ENCODE measurements around the gene SUSD6. TPM values are rescaled to one million over a fixed set of nuclear protein-coding genes. Genes with fewer than 3 reads are reported as not detected.
A peak's percentile ranks its signal among the peaks of the same experiment; 100 is the strongest.
"Not testable (repeated sequence)": the region's sequence is repeated elsewhere in the genome, so short reads cannot be mapped to it uniquely, and the experiment has no call there.

SUSD6 gene
- total RNA-seq, 4 donors from 2014 or later, result 35.5 to 56.7 (median 51.0) TPM

- 37 to 40% methylated on average over 3 of the region's 3 CpGs for WGBS, 2 donors
Observed at GRCh38 chr14:69637503-69638031, 26.2 kb downstream of the SUSD6 start.

DNA sequence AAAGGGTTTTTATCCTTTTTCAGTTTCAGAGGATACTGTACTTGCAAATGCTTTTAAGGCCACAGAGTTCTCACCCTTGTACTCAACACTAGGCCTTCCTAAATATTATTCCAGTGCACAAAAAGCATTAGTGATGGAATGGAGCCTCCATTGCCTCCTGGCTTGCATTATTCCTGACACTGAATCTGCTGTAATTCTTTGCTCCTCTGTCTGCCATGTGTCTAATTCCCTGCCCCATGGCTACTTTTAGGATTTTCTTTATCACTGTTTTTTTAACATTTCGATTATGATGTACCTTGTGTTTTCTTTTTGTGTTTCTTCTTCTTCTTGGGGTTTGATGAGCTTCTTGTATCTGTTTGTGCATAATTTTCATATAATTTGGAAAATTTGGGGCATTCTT, 29.5 kb downstream of the SUSD6 start:
- 91 to 92% methylated on average over 1 of the region's 1 CpG for WGBS, 2 donors
- intact Hi-C loops (cut with DNase I; ENCODE audit: low total_unique reads), result no loop called here
- TF ChIP-seq, protein P1, sequence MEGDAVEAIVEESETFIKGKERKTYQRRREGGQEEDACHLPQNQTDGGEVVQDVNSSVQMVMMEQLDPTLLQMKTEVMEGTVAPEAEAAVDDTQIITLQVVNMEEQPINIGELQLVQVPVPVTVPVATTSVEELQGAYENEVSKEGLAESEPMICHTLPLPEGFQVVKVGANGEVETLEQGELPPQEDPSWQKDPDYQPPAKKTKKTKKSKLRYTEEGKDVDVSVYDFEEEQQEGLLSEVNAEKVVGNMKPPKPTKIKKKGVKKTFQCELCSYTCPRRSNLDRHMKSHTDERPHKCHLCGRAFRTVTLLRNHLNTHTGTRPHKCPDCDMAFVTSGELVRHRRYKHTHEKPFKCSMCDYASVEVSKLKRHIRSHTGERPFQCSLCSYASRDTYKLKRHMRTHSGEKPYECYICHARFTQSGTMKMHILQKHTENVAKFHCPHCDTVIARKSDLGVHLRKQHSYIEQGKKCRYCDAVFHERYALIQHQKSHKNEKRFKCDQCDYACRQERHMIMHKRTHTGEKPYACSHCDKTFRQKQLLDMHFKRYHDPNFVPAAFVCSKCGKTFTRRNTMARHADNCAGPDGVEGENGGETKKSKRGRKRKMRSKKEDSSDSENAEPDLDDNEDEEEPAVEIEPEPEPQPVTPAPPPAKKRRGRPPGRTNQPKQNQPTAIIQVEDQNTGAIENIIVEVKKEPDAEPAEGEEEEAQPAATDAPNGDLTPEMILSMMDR (IDR thresholded peaks at IDR 0.05), result no peak
- no peak for TF ChIP-seq POLR2A (IDR thresholded peaks at IDR 0.05)

More at GRCh38 chr14:69637503-69638031, 26.2 kb downstream of the SUSD6 start:
- TF ChIP-seq, protein P1 (IDR thresholded peaks at IDR 0.05), result no peak
- TF ChIP-seq POLR2A (IDR thresholded peaks at IDR 0.05), result no peak
- H3K4me3 ChIP-seq (ENCODE audit: low read depth, poor library complexity, severe bottlenecking), result no peak overlapping the region
- DNase-seq (ENCODE audit: low spot score in 2 of 2), result no peak
- intact Hi-C loops (cut with DNase I; ENCODE audit: low total_unique reads), result no loop called here

GRCh38 chr14:69642212-69642793, 30.9 kb downstream of the SUSD6 start:
- intact Hi-C loops (cut with DNase I; ENCODE audit: low total_unique reads); DNase-seq (ENCODE audit: low spot score in 2 of 2); H3K4me3 ChIP-seq (ENCODE audit: low read depth, poor library complexity, severe bottlenecking): not testable (repeated sequence)
- 83 to 84% methylated on average over 7 of the region's 7 CpGs for WGBS, 2 donors

More for the DNA sequence above, 29.5 kb downstream of the SUSD6 start:
- no peak for DNase-seq (ENCODE audit: low spot score in 2 of 2)
- H3K4me3 ChIP-seq (ENCODE audit: low read depth, poor library complexity, severe bottlenecking), result no peak overlapping the region

DNA sequence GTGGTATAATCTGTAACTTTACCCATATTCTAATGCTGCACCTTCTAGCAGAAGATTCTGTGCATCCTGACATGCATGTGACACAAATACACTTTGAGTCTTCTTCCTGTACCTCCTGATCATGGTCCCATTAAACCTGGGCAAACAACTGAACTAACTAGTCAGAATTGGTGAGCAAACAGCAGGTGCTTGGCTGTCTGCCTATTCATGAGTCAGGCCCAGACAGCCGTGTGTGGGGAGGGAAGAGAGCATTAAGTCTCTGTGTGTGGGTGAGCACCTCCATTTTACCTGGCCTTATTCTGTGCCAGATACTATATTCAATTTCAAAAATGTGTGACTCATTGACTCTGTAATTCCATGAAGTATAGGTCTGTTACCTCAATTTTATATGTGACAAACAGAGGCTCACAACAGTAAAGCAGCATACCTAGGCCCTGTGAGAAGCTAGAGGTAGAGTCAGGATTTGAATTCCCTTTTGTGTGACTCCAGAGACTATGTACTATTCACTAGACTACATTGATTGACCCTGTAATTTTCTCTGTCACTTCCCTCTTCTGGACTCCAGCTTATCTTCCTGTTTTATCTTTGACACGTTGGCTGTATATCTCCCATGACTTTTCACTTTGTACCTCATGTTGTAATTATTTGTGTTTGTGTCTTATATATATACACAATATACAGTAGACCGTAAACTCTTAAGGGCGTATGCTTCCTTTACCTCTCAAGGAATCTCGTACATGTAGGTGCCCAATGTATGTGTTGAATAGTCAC, 32.2 kb downstream of the SUSD6 start:
- TF ChIP-seq POLR2A (IDR thresholded peaks at IDR 0.05), result no peak
- TF ChIP-seq, protein P1 (IDR thresholded peaks at IDR 0.05), result no peak
- intact Hi-C loops (cut with DNase I; ENCODE audit: low total_unique reads), result no loop called here
- WGBS, 2 donors, result 55 to 61% methylated on average over 5 of the region's 5 CpGs
- DNase-seq (ENCODE audit: low spot score in 2 of 2), result peak; percentile 76 to 89
- no peak overlapping the region for H3K4me3 ChIP-seq (ENCODE audit: low read depth, poor library complexity, severe bottlenecking)

- intact Hi-C loops (cut with DNase I; ENCODE audit: low total_unique reads), result no loop called here
- 69 to 78% methylated on average over 1 of the region's 1 CpG for WGBS, 2 donors
- no peak for TF ChIP-seq POLR2A (IDR thresholded peaks at IDR 0.05)
- TF ChIP-seq, protein P1 (IDR thresholded peaks at IDR 0.05), result no peak
- no peak overlapping the region for H3K4me3 ChIP-seq (ENCODE audit: low read depth, poor library complexity, severe bottlenecking)
- DNase-seq (ENCODE audit: low spot score in 2 of 2), result no peak
Observed at GRCh38 chr14:69644814-69645213, 33.4 kb downstream of the SUSD6 start.

GRCh38 chr14:69647213-69647612, 35.8 kb downstream of the SUSD6 start:
- H3K4me3 ChIP-seq (ENCODE audit: low read depth, poor library complexity, severe bottlenecking), result no peak overlapping the region
- intact Hi-C loops (cut with DNase I; ENCODE audit: low total_unique reads), result no loop called here
- 86 to 88% methylated on average over 2 of the region's 2 CpGs for WGBS, 2 donors
- DNase-seq (ENCODE audit: low spot score in 2 of 2), result no peak
- TF ChIP-seq, protein P1 (IDR thresholded peaks at IDR 0.05), result no peak
- no peak for TF ChIP-seq POLR2A (IDR thresholded peaks at IDR 0.05)

GRCh38 chr14:69647642-69648041, 36.2 kb downstream of the SUSD6 start:
- intact Hi-C loops (cut with DNase I; ENCODE audit: low total_unique reads); H3K4me3 ChIP-seq (ENCODE audit: low read depth, poor library complexity, severe bottlenecking); DNase-seq (ENCODE audit: low spot score in 2 of 2): not testable (repeated sequence)
- 96 to 98% methylated on average over 11 of the region's 11 CpGs for WGBS, 2 donors

All from lower leg skin (tissue), 4 donors.